Right atrium auricular region (tissue), 2 donors: Measurements from ENCODE around the gene CFD. TPM values are rescaled to one million over a fixed set of nuclear protein-coding genes. Genes with fewer than 3 reads are reported as not detected.
"Not testable (repeated sequence)": the region's sequence is repeated elsewhere in the genome, so short reads cannot be mapped to it uniquely, and the experiment has no call there.

Source experiments
- DNase-seq: peaks from one replicate; pipeline ENCODE4 v3.0.0-alpha.2; 2019; ENCODE audit warnings: low spot score
- H3K27ac ChIP-seq, 2 donors: fragments of 200-600 bp; sonication (generic); 1 replicate in 1 of 2; 2 replicates in 1 of 2; pipeline ENCODE4 v1.5.1; 2016 to 2019
- H3K27me3 ChIP-seq, 2 donors: fragments of 200-600 bp; sonication (generic); one replicate each; pipeline versions ENCODE4 v1.5.1 to v1.6.0; 2017 to 2019
- H3K36me3 ChIP-seq: fragments of 200-600 bp; sonication (generic); one replicate; pipeline ENCODE4 v1.5.1; 2016
- H3K4me1 ChIP-seq, 2 donors: fragments of 200-600 bp; sonication (generic); one replicate each; pipeline versions ENCODE4 v1.5.1 to v1.6.0; 2017 to 2019
- H3K4me3 ChIP-seq, 2 donors: fragments of 200-600 bp; sonication (generic); 1 replicate in 1 of 2; 2 replicates in 1 of 2; pipeline ENCODE4 v1.5.1; 2017 to 2019; ENCODE audit warnings: mild to moderate bottlenecking in 1 of 2, moderate library complexity in 1 of 2
- H3K9me3 ChIP-seq, 2 donors: fragments of 200-600 bp; sonication (generic); one replicate each; pipeline ENCODE4 v1.5.1; 2019
- total RNA-seq, 2 donors: library from RNA; depleted of rRNA; stranded (reverse); fragments of >200 nt; gene quantifications; one replicate each; pipeline ENCODE4 v1.1.0, GENCODE V29; 2016
- TF ChIP-seq, protein P1 (sequence below), 2 donors: fragments of 200-600 bp; sonication (generic); IDR thresholded peaks; one replicate each; pipeline ENCODE4 v1.5.1; 2019; ENCODE audit warnings: antibody characterized with exemption in 2 of 2

Gene CFD
- total RNA-seq, 2 donors from 2014 or later: 133 to 652 TPM

DNA sequence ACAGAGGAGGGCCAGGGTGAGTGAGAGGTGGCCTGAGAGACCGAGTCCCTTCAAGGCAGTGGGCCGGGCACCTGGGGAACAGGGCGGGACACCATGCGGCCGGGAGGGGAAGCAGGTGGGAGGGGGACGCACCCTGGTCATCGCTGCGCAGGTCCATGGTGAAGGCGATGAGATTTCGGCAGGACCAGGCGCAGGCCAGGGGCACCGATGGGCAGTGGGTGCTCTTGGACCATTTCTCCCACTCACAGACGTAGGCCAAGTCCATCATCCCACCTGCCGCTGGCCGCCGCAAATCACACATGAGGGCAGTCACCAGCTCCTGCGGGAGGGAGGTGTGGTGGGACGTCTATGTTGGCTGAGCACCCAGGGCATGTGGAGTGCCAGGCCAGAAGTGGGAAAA lies 31.4 kb downstream of the CFD start:
- TF ChIP-seq, protein P1, sequence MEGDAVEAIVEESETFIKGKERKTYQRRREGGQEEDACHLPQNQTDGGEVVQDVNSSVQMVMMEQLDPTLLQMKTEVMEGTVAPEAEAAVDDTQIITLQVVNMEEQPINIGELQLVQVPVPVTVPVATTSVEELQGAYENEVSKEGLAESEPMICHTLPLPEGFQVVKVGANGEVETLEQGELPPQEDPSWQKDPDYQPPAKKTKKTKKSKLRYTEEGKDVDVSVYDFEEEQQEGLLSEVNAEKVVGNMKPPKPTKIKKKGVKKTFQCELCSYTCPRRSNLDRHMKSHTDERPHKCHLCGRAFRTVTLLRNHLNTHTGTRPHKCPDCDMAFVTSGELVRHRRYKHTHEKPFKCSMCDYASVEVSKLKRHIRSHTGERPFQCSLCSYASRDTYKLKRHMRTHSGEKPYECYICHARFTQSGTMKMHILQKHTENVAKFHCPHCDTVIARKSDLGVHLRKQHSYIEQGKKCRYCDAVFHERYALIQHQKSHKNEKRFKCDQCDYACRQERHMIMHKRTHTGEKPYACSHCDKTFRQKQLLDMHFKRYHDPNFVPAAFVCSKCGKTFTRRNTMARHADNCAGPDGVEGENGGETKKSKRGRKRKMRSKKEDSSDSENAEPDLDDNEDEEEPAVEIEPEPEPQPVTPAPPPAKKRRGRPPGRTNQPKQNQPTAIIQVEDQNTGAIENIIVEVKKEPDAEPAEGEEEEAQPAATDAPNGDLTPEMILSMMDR (IDR thresholded peaks at IDR 0.05): no peak
- no peak for DNase-seq
- Histone ChIP-seq H3K27ac (no peak overlapping the region), H3K4me3 (no peak overlapping the region), H3K9me3 (no peaks in the 10 kb centered on the region), H3K36me3 (peaks cover 27% of the 10 kb centered on the region), H3K27me3 (no peaks in the 10 kb centered on the region), H3K4me1 (peaks cover 0 to 18% of the 10 kb centered on the region in 2 donors)

DNA sequence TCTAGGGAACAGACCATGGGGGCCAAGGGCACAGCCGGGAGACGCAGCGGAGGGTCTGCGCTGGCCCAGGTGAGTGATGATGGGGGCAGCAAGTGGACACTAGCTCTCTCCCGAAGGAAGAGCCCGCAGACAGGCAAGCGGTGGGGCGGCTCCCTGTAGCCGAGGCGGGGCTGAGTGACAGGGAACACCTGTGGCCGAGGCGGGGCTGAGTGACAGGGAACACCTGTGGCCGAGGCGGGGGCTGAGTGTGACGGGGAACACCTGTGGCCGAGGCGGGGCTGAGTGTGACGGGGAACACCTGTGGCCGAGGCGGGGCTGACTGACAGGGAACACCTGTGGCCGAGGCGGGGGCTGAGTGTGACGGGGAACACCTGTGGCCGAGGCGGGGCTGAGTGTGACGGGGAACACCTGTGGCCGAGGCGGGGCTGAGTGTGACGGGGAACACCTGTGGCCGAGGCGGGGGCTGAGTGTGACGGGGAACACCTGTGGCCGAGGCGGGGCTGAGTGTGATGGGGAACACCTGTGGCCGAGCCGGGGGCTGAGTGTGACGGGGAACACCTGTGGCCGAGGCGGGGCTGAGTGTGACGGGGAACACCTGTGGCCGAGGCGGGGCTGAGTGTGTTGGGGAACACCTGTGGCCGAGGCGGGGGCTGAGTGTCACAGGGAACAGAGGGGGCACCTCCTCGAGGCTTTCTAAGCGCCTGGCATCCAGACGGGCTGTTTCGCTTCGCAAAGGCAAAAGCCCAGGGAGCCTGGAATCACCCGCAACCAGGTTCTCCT lies 32.1 kb downstream of the CFD start:
- Histone ChIP-seq H3K4me3 (peak overlapping the region; percentile 88 to 93), H3K4me1 (peaks cover 0 to 18% of the 10 kb centered on the region in 2 donors), H3K27ac (peak overlapping the region in 1 of 2 donors; percentile 93), H3K36me3 (peaks cover 20% of the 10 kb centered on the region)
- not testable (repeated sequence) for H3K9me3 ChIP-seq, H3K27me3 ChIP-seq, DNase-seq

DNA sequence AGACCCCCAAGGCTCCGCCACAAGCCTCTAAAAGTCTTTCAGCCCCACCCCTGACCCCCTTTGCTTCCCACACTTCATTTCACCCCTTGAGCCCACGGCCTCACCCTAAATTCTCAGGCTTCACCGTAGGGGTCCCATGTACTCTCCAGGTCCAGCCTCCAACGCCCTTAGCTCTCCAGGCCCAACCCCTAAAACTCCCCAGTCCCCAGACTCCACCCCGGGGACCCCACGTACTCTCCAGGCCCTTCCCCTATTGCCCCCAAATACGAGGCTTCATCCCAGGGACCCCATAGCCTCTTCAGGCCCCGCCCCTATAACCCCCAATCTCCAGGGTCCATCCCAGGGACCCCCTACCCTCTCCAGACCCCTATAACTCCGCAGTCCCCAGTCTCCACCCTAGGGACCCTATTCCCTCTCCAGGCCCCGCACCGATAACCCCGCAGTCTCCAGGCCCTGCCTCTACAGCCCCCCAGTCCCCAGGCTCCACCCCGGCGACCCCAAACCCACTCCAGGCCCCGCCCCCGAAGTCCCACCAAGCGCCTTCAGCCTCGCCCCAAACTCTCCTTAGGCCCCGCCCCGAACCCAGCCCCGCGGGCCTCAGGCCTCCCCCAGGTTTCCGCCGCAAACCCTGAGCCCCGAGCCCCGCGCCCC lies 32.9 kb downstream of the CFD start:
- peak overlapping the region; percentile 93 to 95 for H3K27ac ChIP-seq
- no peaks in the 10 kb centered on the region for H3K9me3 ChIP-seq
- DNase-seq: no peak
- peaks cover 25% of the 10 kb centered on the region for H3K36me3 ChIP-seq
- H3K4me1 ChIP-seq: peaks cover 0 to 18% of the 10 kb centered on the region in 2 donors
- no peaks in the 10 kb centered on the region for H3K27me3 ChIP-seq
- peak overlapping the region; percentile 88 to 93 for H3K4me3 ChIP-seq
- TF ChIP-seq, protein P1 (IDR thresholded peaks at IDR 0.05): no peak

DNA sequence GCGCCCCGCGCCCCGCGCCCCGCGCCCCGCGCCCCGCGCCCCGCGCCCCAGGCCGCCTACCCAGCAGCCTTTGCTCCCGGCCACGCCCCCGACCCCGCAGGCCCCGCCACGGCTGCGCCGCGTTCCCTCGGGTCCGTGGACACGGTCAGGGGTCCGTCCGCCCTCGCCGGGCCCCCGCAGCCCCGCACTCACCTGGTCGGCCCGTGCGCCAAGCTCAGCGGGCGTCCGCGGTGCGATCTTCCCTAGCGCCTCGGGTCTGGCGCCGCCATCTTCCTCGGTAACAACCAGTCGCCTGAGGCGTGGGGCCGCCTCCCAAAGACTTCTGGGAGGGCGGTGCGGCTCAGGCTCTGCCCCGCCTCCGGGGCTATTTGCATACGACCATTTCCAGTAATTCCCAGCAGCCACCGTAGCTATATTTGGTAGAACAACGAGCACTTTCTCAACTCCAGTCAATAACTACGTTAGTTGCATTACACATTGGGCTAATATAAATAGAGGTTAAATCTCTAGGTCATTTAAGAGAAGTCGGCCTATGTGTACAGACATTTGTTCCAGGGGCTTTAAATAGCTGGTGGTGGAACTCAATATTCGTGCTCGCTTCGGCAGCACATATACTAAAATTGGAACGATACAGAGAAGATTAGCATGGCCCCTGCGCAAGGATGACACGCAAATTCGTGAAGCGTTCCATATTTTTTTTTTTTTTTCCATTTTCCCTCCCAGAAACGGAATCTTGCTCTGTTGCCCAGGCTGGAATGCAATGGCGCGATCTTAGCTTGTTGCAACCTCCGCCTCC lies 33.6 kb downstream of the CFD start, which contains the start of the genes MED16 and RNU6-9:
Gene MED16 (minus strand): TSS at position 294 of the 796 bp plus-strand sequence. CDS start 2,056 bp downstream, outside the sequence.
Gene RNU6-9 (plus strand): TSS at position 591 of the 796 bp plus-strand sequence.
- peak within 1 kb of the TSS; percentile 93 to 95 for H3K27ac ChIP-seq
- H3K27me3 ChIP-seq: no peaks in the 10 kb centered on the region
- DNase-seq: peak; percentile 96
- TF ChIP-seq, protein P1 (IDR thresholded peaks at IDR 0.05): no peak
- no peaks in the 10 kb centered on the region for H3K9me3 ChIP-seq
- peak within 1 kb of the TSS; percentile 88 to 93 for H3K4me3 ChIP-seq
- H3K4me1 ChIP-seq: peaks cover 0 to 18% of the 10 kb centered on the region in 2 donors
- H3K36me3 ChIP-seq: peaks cover 25% of the 10 kb centered on the region

DNA sequence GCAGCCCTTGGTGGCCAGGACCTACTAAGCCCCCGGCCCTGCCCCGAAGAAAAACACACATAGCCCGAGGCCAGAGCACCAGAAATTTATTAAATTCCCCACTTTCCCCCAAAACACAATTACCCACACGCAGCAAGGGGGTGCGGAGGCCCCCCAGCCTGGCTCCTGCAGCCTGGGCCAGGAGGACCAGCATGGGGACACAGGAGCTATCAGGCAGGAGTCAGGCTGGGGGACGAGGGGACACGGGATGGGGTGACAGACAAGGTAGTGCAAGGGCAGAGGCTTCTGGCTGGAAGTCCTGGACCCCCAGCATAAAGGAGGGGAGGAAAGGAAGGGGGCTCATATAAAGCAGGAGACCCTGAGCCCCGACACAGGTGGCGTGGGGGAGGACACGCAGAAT lies 37.0 kb downstream of the CFD start:
- TF ChIP-seq, protein P1 (IDR thresholded peaks at IDR 0.05): no peak

More for the DNA sequence above, 37.0 kb downstream of the CFD start:
- Histone ChIP-seq H3K27me3 (no peaks in the 10 kb centered on the region), H3K27ac (no peak overlapping the region), H3K9me3 (no peaks in the 10 kb centered on the region), H3K36me3 (peaks cover 17% of the 10 kb centered on the region), H3K4me3 (no peak overlapping the region), H3K4me1 (peaks cover 0 to 14% of the 10 kb centered on the region in 2 donors)
- no peak for DNase-seq
